ENCODE results near the gene CDAN1. TPM values are rescaled to one million over a fixed set of nuclear protein-coding genes. Genes with fewer than 3 reads are reported as not detected.
"Not testable (repeated sequence)": the region's sequence is repeated elsewhere in the genome, so short reads cannot be mapped to it uniquely, and the experiment has no call there.

CDAN1 gene
- total and polyA plus RNA-seq, 7 experiments from 2014 or later: 4.1 to 38.0 (median 26.0) TPM

DNA sequence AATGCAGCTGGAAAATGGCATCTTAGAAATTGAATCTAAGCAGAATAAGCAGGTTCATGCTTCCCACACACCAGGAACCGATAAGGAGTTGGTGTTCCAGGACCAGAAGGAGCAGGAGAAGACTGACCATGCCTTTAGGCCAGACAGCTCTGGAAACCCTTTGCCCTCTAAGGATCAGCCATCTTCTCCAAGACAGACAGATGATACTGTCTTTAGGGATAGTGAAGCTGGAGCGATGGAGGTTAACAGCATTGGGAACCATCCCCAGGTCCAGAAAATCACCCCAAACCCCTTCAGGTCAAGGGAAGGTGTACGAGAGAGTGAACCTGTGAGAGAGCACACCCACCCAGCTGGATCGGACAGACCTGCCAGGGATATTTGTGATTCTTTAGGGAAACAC is 49.2 kb downstream of the CDAN1 start:
- no peak overlapping the region for H3K27ac Mint-ChIP-seq
- CTCF ChIA-PET: no interaction called here
- no peak overlapping the region for H3K27ac ChIP-seq (ENCODE audit: low read depth, low read length)
- H3K9me3 ChIP-seq (ENCODE audit: control insufficient read depth in 2 of 3, low read length in 3 of 3): no peaks in the 10 kb centered on the region
- DNase-seq (no peak), ATAC-seq (no peak)
- no peaks in the 10 kb centered on the region for H3K27me3 ChIP-seq (ENCODE audit: control insufficient read depth in 2 of 2, insufficient read depth in 2 of 2, low read length in 2 of 2)
- no peak overlapping the region for H3K4me3 ChIP-seq (ENCODE audit: low read length)
- no peaks in the 10 kb centered on the region for H3K27me3 Mint-ChIP-seq
- H3K36me3 Mint-ChIP-seq: peaks cover 0 to 13% (median 8%) of the 10 kb centered on the region in 5 donors
- H3K4me3 Mint-ChIP-seq: no peak overlapping the region
- peaks cover 0 to 9% (median 0%) of the 10 kb centered on the region in 7 donors for H3K4me1 Mint-ChIP-seq
- no peaks in the 10 kb centered on the region for H3K4me1 ChIP-seq (ENCODE audit: control insufficient read depth in 2 of 2, insufficient read depth in 2 of 2, low read length in 2 of 2)
- peaks cover 0 to 7% (median 0%) of the 10 kb centered on the region in 3 experiments for H3K36me3 ChIP-seq (ENCODE audit: control insufficient read depth in 2 of 3, insufficient read depth in 3 of 3, low read length in 3 of 3)
- intact Hi-C loops (cut with micrococcal nuclease): no loop called here
- POLR2A ChIA-PET: no interaction called here
- no peaks in the 10 kb centered on the region for H3K9me3 Mint-ChIP-seq

DNA sequence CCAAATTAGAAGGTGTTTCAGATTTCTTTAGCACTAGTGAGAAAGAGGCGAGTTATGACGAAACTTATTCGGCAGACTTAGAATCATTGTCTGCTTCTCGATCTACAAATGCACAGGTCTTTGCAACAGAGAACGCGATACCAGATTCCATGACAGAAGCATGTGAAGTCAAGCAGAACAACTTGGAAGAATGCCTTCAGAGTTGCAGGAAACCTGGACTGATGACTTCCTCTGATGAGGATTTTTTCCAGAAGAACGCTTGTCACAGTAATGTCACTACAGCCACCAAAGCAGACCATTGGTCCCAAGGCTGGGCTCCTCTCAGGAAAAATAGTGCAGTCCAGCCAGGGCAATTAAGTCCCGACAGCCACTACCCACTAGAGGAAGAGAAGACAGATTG is 50.6 kb downstream of the CDAN1 start:
- H3K36me3 ChIP-seq (ENCODE audit: control insufficient read depth in 2 of 3, insufficient read depth in 3 of 3, low read length in 3 of 3): peaks cover 0 to 7% (median 0%) of the 10 kb centered on the region in 3 experiments
- no peaks in the 10 kb centered on the region for H3K27me3 ChIP-seq (ENCODE audit: control insufficient read depth in 2 of 2, insufficient read depth in 2 of 2, low read length in 2 of 2)
- H3K27me3 Mint-ChIP-seq: no peaks in the 10 kb centered on the region
- no peaks in the 10 kb centered on the region for H3K9me3 Mint-ChIP-seq
- ChIA-PET POLR2A (no interaction called here), CTCF (interaction anchor here (0.6 kb wide), 1 partner anchor 319 kb away, joined by 3 read pairs; no protein-coding TSS in a partner anchor)
- H3K36me3 Mint-ChIP-seq: peaks cover 0 to 20% (median 11%) of the 10 kb centered on the region in 5 donors
- DNase-seq: no peak
- H3K4me1 ChIP-seq (ENCODE audit: control insufficient read depth in 2 of 2, insufficient read depth in 2 of 2, low read length in 2 of 2): no peaks in the 10 kb centered on the region
- H3K27ac ChIP-seq (ENCODE audit: low read depth, low read length): no peak overlapping the region
- no peaks in the 10 kb centered on the region for H3K9me3 ChIP-seq (ENCODE audit: control insufficient read depth in 2 of 3, low read length in 3 of 3)
- H3K4me1 Mint-ChIP-seq: peaks cover 0 to 4% (median 0%) of the 10 kb centered on the region in 7 donors
- no peak for ATAC-seq
- intact Hi-C loops (cut with micrococcal nuclease): no loop called here
- no peak overlapping the region for H3K4me3 Mint-ChIP-seq
- H3K4me3 ChIP-seq (ENCODE audit: low read length): no peak overlapping the region
- no peak overlapping the region for H3K27ac Mint-ChIP-seq

DNA sequence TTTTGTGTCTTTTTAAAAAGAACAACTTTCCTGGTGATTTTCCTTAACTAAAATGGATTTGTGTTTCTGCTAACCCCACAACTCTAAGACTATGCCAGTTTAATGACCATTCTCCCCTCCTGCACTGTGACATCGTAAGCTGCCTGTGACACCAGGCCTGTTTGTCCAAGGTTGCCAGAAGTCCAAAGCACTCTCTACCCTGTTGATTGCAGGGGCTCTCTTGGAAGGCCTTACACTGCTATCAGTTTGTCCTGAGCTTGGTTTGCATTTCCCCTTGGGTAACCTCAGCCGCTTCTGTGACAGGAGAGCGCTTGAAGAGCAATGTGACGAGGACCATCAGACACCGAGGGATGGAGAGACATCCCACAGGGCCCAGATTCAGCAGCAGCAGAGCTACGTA is 55.8 kb downstream of the CDAN1 start:
- intact Hi-C loops (cut with micrococcal nuclease): no loop called here
- CTCF ChIA-PET: no interaction called here
- Histone ChIP-seq H3K9me3 (ENCODE audit: control insufficient read depth in 2 of 3, low read length in 3 of 3) (no peaks in the 10 kb centered on the region), H3K4me3 (ENCODE audit: low read length) (no peak overlapping the region), H3K36me3 (ENCODE audit: control insufficient read depth in 2 of 3, insufficient read depth in 3 of 3, low read length in 3 of 3) (peaks cover 0 to 7% (median 0%) of the 10 kb centered on the region in 3 experiments), H3K4me1 (ENCODE audit: control insufficient read depth in 2 of 2, insufficient read depth in 2 of 2, low read length in 2 of 2) (no peaks in the 10 kb centered on the region), H3K27me3 (ENCODE audit: control insufficient read depth in 2 of 2, insufficient read depth in 2 of 2, low read length in 2 of 2) (no peaks in the 10 kb centered on the region), H3K27ac (ENCODE audit: low read depth, low read length) (no peak overlapping the region)
- H3K9me3 Mint-ChIP-seq: no peaks in the 10 kb centered on the region
- no peak for DNase-seq
- H3K27me3 Mint-ChIP-seq: no peaks in the 10 kb centered on the region
- H3K4me3 Mint-ChIP-seq: no peak overlapping the region
- no peak overlapping the region for H3K27ac Mint-ChIP-seq
- ATAC-seq: no peak
- POLR2A ChIA-PET: no interaction called here
- H3K4me1 Mint-ChIP-seq: peaks cover 0 to 13% (median 0%) of the 10 kb centered on the region in 7 donors
- H3K36me3 Mint-ChIP-seq: peaks cover 0 to 19% (median 14%) of the 10 kb centered on the region in 5 donors

DNA sequence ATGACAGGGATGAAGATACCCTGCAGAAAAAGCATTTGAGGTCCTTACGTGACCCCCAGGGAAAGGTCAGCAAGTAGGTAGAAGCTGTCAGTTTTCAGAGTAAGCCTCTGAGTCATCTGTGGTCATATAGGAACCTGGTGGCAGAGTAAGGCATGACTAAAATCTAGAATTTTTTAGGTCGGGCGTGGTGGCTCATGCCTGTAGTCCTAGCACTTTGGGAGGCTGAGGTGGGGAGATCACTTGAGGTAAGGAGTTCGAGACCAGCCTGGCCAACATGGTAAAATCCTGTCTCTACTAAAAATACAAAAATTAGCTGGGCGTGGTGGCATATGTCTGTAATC is 56.8 kb downstream of the CDAN1 start:
- H3K4me1 ChIP-seq (ENCODE audit: control insufficient read depth in 2 of 2, insufficient read depth in 2 of 2, low read length in 2 of 2); H3K27ac Mint-ChIP-seq; ATAC-seq; H3K27ac ChIP-seq (ENCODE audit: low read depth, low read length); POLR2A ChIA-PET; intact Hi-C loops (cut with micrococcal nuclease); H3K36me3 ChIP-seq (ENCODE audit: control insufficient read depth in 2 of 3, insufficient read depth in 3 of 3, low read length in 3 of 3); H3K4me3 Mint-ChIP-seq; H3K9me3 ChIP-seq (ENCODE audit: control insufficient read depth in 2 of 3, low read length in 3 of 3); H3K27me3 ChIP-seq (ENCODE audit: control insufficient read depth in 2 of 2, insufficient read depth in 2 of 2, low read length in 2 of 2); H3K4me3 ChIP-seq (ENCODE audit: low read length); H3K27me3 Mint-ChIP-seq; CTCF ChIA-PET; H3K9me3 Mint-ChIP-seq: not testable (repeated sequence)
- peak in 1 of 9 donors; percentile 50 for DNase-seq
- H3K4me1 Mint-ChIP-seq: peaks cover 0 to 13% (median 0%) of the 10 kb centered on the region in 7 donors
- H3K36me3 Mint-ChIP-seq: peaks cover 0 to 23% (median 14%) of the 10 kb centered on the region in 5 donors

DNA sequence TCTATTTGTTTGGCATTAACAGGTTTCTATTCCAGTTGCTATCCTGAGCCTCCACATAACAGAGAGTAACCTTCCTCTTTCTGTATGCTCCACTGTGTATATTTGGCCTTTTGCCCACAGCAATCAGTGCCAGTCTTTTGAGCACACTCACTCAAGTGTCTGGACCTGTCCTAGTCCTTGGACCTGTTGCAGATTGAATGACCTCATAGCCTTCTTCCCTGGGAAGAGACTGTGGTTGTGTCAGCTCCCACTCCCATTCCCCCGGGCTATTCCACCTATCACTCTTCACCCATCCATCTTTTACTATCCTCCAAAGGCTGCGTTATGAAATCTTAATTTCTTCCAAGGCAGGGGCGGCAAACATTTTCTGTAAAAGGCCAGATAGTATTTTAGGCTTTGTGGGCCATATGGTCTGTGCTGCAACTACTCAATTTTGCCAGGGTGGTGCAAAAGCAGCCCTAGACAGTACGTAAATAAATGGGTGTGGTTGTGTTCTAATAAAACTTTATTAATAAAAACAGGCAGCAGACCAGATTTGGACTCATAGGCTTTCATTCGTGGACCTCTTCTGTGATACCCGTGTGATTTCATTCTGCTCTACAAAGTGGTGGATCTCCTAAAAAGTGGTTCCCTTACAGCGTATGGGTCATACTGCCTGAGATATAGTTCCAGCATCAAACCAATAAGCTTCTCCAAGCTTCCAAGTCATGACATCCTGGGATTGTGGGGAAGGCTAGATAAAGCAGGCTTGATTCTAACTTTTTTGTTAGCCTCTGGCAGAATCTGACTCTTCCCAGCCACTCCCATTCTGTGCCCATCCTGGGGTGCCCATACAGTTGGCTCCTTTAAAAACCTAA is 57.4 kb downstream of the CDAN1 start:
- H3K9me3 ChIP-seq (ENCODE audit: control insufficient read depth in 2 of 3, low read length in 3 of 3): no peaks in the 10 kb centered on the region
- no peaks in the 10 kb centered on the region for H3K4me1 ChIP-seq (ENCODE audit: control insufficient read depth in 2 of 2, insufficient read depth in 2 of 2, low read length in 2 of 2)
- intact Hi-C loops (cut with micrococcal nuclease): no loop called here
- peaks cover 0 to 27% (median 14%) of the 10 kb centered on the region in 5 donors for H3K36me3 Mint-ChIP-seq
- no peaks in the 10 kb centered on the region for H3K9me3 Mint-ChIP-seq
- H3K4me3 Mint-ChIP-seq: no peak overlapping the region
- H3K27ac Mint-ChIP-seq: no peak overlapping the region
- H3K27me3 Mint-ChIP-seq: no peaks in the 10 kb centered on the region
- H3K36me3 ChIP-seq (ENCODE audit: control insufficient read depth in 2 of 3, insufficient read depth in 3 of 3, low read length in 3 of 3): peaks cover 0 to 7% (median 0%) of the 10 kb centered on the region in 3 experiments
- peaks cover 0 to 13% (median 0%) of the 10 kb centered on the region in 7 donors for H3K4me1 Mint-ChIP-seq
- POLR2A ChIA-PET: no interaction called here
- no peak overlapping the region for H3K27ac ChIP-seq (ENCODE audit: low read depth, low read length)
- no peaks in the 10 kb centered on the region for H3K27me3 ChIP-seq (ENCODE audit: control insufficient read depth in 2 of 2, insufficient read depth in 2 of 2, low read length in 2 of 2)
- CTCF ChIA-PET: no interaction called here
- DNase-seq (no peak), ATAC-seq (no peak)
- no peak overlapping the region for H3K4me3 ChIP-seq (ENCODE audit: low read length)

DNA sequence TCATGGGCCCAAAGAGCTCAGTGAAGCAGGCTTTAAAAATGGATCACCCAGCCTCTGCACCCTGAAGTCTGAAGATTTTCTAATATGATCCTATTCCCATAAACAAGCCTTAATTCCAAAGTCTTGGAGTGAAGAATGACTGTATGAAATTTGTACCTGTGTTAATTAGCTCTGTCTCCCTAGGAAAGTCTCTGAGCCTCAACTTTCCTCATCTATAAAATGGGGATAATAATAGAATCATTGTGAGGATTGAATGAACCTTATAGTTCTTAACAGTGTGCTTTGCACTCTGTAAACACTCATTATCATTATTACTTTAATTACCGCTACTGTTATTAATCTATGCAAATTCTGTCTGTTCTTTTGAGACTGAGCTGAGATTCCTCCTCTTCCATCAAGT is 61.9 kb downstream of the CDAN1 start:
- ATAC-seq (no peak), DNase-seq (no peak)
- Histone ChIP-seq H3K4me3 (ENCODE audit: low read length) (no peak overlapping the region), H3K27ac (ENCODE audit: low read depth, low read length) (no peak overlapping the region), H3K27me3 (ENCODE audit: control insufficient read depth in 2 of 2, insufficient read depth in 2 of 2, low read length in 2 of 2) (no peaks in the 10 kb centered on the region), H3K9me3 (ENCODE audit: control insufficient read depth in 2 of 3, low read length in 3 of 3) (no peaks in the 10 kb centered on the region), H3K36me3 (ENCODE audit: control insufficient read depth in 2 of 3, insufficient read depth in 3 of 3, low read length in 3 of 3) (no peaks in the 10 kb centered on the region), H3K4me1 (ENCODE audit: control insufficient read depth in 2 of 2, insufficient read depth in 2 of 2, low read length in 2 of 2) (no peaks in the 10 kb centered on the region)
- ChIA-PET CTCF (no interaction called here), POLR2A (no interaction called here)
- intact Hi-C loops (cut with micrococcal nuclease): no loop called here
- Mint-ChIP-seq H3K36me3 (peaks cover 0 to 21% (median 2%) of the 10 kb centered on the region in 5 donors), H3K27ac (peak overlapping the region in 1 of 9 donors; percentile 35), H3K9me3 (no peaks in the 10 kb centered on the region), H3K4me3 (no peak overlapping the region), H3K4me1 (peaks cover 0 to 10% (median 0%) of the 10 kb centered on the region in 7 donors), H3K27me3 (no peaks in the 10 kb centered on the region)

DNA sequence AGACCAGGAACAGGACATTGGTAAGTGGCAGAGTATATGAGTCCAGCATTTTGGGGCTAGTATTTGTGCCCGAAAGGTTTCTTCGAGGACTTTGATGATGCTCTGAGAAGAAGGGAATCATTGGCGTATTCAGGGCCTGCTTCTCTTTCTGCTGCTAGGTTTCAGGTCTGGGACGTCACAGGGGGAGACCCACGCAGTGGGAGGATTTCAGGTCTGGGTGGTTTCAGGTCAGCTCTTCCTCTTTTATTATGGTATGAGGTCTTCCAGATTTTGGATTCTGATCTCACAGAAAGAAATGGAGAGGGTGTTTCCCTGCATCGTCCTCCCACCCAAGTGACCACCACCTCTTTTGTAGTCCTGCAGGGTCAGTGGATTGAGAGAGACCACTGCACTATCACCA is 62.5 kb downstream of the CDAN1 start:
- peaks cover 0 to 5% (median 0%) of the 10 kb centered on the region in 7 donors for H3K4me1 Mint-ChIP-seq
- Histone ChIP-seq H3K27ac (ENCODE audit: low read depth, low read length) (no peak overlapping the region), H3K4me3 (ENCODE audit: low read length) (no peak overlapping the region), H3K9me3 (ENCODE audit: control insufficient read depth in 2 of 3, low read length in 3 of 3) (no peaks in the 10 kb centered on the region), H3K4me1 (ENCODE audit: control insufficient read depth in 2 of 2, insufficient read depth in 2 of 2, low read length in 2 of 2) (no peaks in the 10 kb centered on the region), H3K36me3 (ENCODE audit: control insufficient read depth in 2 of 3, insufficient read depth in 3 of 3, low read length in 3 of 3) (no peaks in the 10 kb centered on the region), H3K27me3 (ENCODE audit: control insufficient read depth in 2 of 2, insufficient read depth in 2 of 2, low read length in 2 of 2) (no peaks in the 10 kb centered on the region)
- no peaks in the 10 kb centered on the region for H3K9me3 Mint-ChIP-seq
- intact Hi-C loops (cut with micrococcal nuclease): no loop called here
- DNase-seq (no peak), ATAC-seq (no peak)
- POLR2A ChIA-PET: no interaction called here
- peaks cover 0 to 21% (median 3%) of the 10 kb centered on the region in 5 donors for H3K36me3 Mint-ChIP-seq
- no peak overlapping the region for H3K4me3 Mint-ChIP-seq
- CTCF ChIA-PET: no interaction called here
- no peaks in the 10 kb centered on the region for H3K27me3 Mint-ChIP-seq
- no peak overlapping the region for H3K27ac Mint-ChIP-seq
